Esophagus muscularis mucosa (tissue), 4 donors: Measurements from ENCODE around the gene APBB1. TPM values are rescaled to one million over a fixed set of nuclear protein-coding genes. Genes with fewer than 3 reads are reported as not detected.

Source experiments
- DNase-seq: peaks from one replicate; pipeline ENCODE4 v3.0.0-alpha.2; 2017; ENCODE audit errors: extremely low spot score
- H3K27ac ChIP-seq, 4 donors: fragments of 200-600 bp; sonication (generic); replicated peaks in 1 of 4; 1 replicate in 3 of 4; 2 replicates in 1 of 4; pipeline ENCODE4 v1.5.1; 2016 to 2019; ENCODE audit warnings: mild to moderate bottlenecking in 1 of 4
- H3K27me3 ChIP-seq, 4 donors: fragments of 200-600 bp; sonication (generic); one replicate each; pipeline versions ENCODE4 v1.5.1 to v1.6.0; 2016 to 2019
- H3K36me3 ChIP-seq, 4 donors: fragments of 200-600 bp; sonication (generic); one replicate each; pipeline ENCODE4 v1.5.1; 2016 to 2019
- H3K4me1 ChIP-seq, 4 donors: fragments of 200-600 bp; sonication (generic); one replicate each; pipeline ENCODE4 v1.5.1; 2016 to 2019
- H3K4me3 ChIP-seq, 4 donors: fragments of 200-600 bp; sonication (generic); 1 replicate in 2 of 4; 2 replicates in 2 of 4; pipeline ENCODE4 v1.5.1; 2016 to 2019; ENCODE audit warnings: mild to moderate bottlenecking in 4 of 4, moderate library complexity in 1 of 4
- H3K9me3 ChIP-seq, 4 donors: fragments of 200-600 bp; sonication (generic); 1 replicate in 3 of 4; 2 replicates in 1 of 4; pipeline ENCODE4 v1.5.1; 2016 to 2019
- EP300 ChIP-seq: sonication (generic); formaldehyde crosslinking; IDR thresholded peaks from one replicate; pipeline ENCODE4 v1.6.1; 2017; ENCODE audit warnings: antibody characterized with exemption
- POLR2A ChIP-seq: fragments of 450-650 bp; IDR thresholded peaks from one replicate; pipeline ENCODE4 v1.6.1; 2017; ENCODE audit warnings: antibody characterized with exemption, moderate library complexity, mild to moderate bottlenecking, low read depth
- POLR2AphosphoS5 ChIP-seq, 2 donors: sonication (generic); formaldehyde crosslinking; IDR thresholded peaks; one replicate each; pipeline ENCODE4 v1.6.1; 2017; ENCODE audit warnings: antibody characterized with exemption in 2 of 2
- WGBS: methylation state at CpG from one replicate; pipeline ENCODE4 v1.1.5; 2018; 5-methylcytosine and 5-hydroxymethylcytosine counted together
- intact Hi-C: fragments of 100-400 bp; cut with DNase I; formaldehyde crosslinking; loops from one replicate; pipeline ENCODE4 v1.15.1; 2023
- total RNA-seq, 4 donors: library from RNA; depleted of rRNA; stranded (reverse); fragments of >200 nt; gene quantifications; one replicate each; pipeline versions ENCODE4 v1.1.0 to v1.2.1, GENCODE V29; 2016
- TF ChIP-seq, protein P1 (sequence below), 3 experiments: fragments of 200-600 bp in 2 of 3; fragments of 450-650 bp in 1 of 3; sonication (generic) in 2 of 3; IDR thresholded peaks; one replicate each; pipeline ENCODE4 v1.5.1; 2017 to 2019; ENCODE audit warnings: antibody characterized with exemption in 3 of 3, mild to moderate bottlenecking in 2 of 3, moderate library complexity in 1 of 3

The APBB1 gene
- total RNA-seq, 4 donors from 2014 or later = 63.1 to 166 (median 109) TPM

DNA sequence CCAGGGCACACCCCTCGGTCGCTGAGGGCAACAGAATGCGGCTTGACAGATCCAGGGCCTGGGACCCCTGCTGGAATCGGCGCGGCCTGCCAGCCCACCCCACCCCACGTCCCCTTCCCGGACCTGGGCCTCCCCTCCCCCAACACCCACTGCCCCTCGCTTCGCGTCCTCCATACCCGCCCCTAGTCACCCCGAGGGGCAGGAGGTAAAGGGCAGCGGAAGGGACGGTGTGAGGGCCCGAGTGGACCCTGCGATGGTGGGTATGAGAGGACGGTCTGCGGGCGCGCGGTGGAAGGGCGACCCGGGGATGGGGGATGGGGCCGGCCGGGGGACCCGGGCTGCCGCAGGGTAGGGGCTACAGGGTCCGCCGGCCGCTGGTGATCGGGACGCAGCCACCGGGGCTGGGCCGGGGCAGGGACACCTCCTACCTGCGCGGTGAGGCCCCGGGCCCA lies 311 bp downstream of the APBB1 start:
- no peaks in the 10 kb centered on the region for H3K36me3 ChIP-seq
- H3K4me3 ChIP-seq = peak overlapping the region; percentile 88 to 92 (median 90)
- no peak for TF ChIP-seq EP300
- TF ChIP-seq POLR2AphosphoS5 (IDR thresholded peaks at IDR 0.05) = no peak
- TF ChIP-seq, protein P1, sequence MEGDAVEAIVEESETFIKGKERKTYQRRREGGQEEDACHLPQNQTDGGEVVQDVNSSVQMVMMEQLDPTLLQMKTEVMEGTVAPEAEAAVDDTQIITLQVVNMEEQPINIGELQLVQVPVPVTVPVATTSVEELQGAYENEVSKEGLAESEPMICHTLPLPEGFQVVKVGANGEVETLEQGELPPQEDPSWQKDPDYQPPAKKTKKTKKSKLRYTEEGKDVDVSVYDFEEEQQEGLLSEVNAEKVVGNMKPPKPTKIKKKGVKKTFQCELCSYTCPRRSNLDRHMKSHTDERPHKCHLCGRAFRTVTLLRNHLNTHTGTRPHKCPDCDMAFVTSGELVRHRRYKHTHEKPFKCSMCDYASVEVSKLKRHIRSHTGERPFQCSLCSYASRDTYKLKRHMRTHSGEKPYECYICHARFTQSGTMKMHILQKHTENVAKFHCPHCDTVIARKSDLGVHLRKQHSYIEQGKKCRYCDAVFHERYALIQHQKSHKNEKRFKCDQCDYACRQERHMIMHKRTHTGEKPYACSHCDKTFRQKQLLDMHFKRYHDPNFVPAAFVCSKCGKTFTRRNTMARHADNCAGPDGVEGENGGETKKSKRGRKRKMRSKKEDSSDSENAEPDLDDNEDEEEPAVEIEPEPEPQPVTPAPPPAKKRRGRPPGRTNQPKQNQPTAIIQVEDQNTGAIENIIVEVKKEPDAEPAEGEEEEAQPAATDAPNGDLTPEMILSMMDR (IDR thresholded peaks at IDR 0.05) = no peak
- TF ChIP-seq POLR2A = no peak
- H3K4me1 ChIP-seq = peaks cover 21 to 58% (median 45%) of the 10 kb centered on the region in 4 donors
- DNase-seq = no peak
- H3K27ac ChIP-seq = peak overlapping the region; percentile 92 to 95 (median 94)
- no peaks in the 10 kb centered on the region for H3K27me3 ChIP-seq
- intact Hi-C loops = no loop called here
- no CpG with 5 or more reads among the region's 38 CpGs for WGBS
- no peaks in the 10 kb centered on the region for H3K9me3 ChIP-seq

DNA sequence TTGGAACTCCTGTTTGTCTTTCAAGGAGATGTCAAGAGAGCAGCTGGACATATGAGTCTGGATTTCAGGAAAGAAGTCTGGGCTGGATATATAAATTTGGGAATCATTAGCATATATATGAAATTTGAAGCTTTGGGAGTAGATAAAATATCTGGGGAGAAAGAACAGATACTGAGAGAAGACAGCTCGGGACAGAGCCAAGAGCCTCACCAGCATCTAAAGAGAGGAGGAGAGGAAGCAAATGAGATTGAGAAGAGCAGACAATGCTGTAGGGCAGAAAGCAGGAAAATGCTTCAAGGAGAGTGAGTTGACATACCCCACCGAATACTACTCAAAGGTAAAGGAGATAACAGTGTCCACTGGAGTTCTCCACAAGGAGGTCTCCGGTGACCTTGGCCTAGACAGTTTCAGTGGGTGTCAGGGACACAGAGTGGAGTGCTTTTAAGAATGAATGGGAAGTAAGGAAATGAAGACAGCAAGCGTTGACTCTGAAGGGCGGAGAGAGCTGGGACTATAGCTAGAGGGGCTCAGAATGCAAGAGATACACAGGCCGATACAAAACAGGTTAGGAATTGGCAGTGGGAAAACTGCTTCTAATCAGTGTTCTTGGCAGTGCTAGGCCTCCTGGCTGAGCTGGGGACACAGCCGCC lies 862 bp downstream of the APBB1 start:
- no peaks in the 10 kb centered on the region for H3K27me3 ChIP-seq
- intact Hi-C loops = no loop called here
- TF ChIP-seq POLR2A = no peak
- TF ChIP-seq, protein P1 (IDR thresholded peaks at IDR 0.05) = no peak
- TF ChIP-seq EP300 = no peak
- no peak for TF ChIP-seq POLR2AphosphoS5 (IDR thresholded peaks at IDR 0.05)
- H3K9me3 ChIP-seq = no peaks in the 10 kb centered on the region
- peaks cover 21 to 63% (median 45%) of the 10 kb centered on the region in 4 donors for H3K4me1 ChIP-seq
- WGBS = 24% methylated on average over 6 of the region's 7 CpGs
- H3K27ac ChIP-seq = peak overlapping the region; percentile 92 to 95 (median 94)
- no peak for DNase-seq
- peak overlapping the region; percentile 88 to 92 (median 90) for H3K4me3 ChIP-seq
- no peaks in the 10 kb centered on the region for H3K36me3 ChIP-seq

DNA sequence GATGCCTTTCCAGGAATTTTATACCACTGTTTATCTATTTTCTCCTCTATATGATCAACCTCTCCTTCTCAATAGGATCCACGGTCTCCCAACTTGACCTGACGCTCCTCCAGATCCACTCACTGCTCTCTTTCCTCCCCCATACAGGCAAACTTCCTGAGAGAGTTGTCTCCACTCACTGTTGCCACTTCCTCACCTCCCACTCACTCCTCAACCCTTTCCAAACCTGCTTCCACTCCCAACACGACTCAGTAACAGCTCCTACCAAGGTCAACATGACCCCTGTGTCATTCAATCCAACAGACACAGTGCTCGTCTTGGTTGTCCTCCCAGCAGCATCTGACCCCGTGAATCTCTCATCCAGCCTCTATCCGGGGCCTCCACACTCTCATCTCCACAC lies 3.1 kb downstream of the APBB1 start:
- Histone ChIP-seq H3K27ac (no peak overlapping the region), H3K27me3 (no peaks in the 10 kb centered on the region), H3K4me1 (peaks cover 21 to 63% (median 47%) of the 10 kb centered on the region in 4 donors), H3K36me3 (peaks cover 3 to 8% (median 5%) of the 10 kb centered on the region in 4 donors), H3K4me3 (no peak overlapping the region), H3K9me3 (no peaks in the 10 kb centered on the region)
- TF ChIP-seq EP300 = no peak
- TF ChIP-seq POLR2A = no peak
- no peak for TF ChIP-seq POLR2AphosphoS5 (IDR thresholded peaks at IDR 0.05)
- TF ChIP-seq, protein P1 (IDR thresholded peaks at IDR 0.05) = no peak
- WGBS = 90% methylated on average over 6 of the region's 6 CpGs
- intact Hi-C loops = no loop called here
- DNase-seq = no peak

DNA sequence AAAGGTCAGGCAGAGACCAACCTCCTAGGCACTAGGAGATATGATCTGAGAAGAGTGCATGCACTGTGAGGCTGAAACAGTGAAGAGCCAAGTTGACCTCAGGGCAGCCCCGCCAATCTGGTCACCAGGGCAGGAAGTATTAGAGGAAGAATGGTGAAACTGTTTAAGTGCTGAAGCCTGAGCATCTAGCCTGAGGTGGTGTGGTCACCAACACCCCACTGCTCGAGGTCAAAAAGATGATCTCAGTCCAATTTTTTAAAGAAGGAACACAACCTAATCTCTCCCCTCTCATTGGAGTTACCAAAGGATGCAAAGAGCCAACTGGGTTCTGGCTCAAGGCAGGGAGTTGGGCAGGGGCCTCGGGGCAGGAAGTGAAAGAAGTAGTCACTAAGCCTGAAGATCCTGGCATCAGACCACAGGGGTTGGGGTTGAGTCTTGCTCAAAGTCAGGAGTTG lies 4.0 kb downstream of the APBB1 start:
- Histone ChIP-seq H3K4me3 (no peak overlapping the region), H3K4me1 (peaks cover 18 to 56% (median 43%) of the 10 kb centered on the region in 4 donors), H3K9me3 (no peaks in the 10 kb centered on the region), H3K27me3 (no peaks in the 10 kb centered on the region), H3K36me3 (peaks cover 7 to 17% (median 14%) of the 10 kb centered on the region in 4 donors), H3K27ac (peak overlapping the region in 2 of 4 donors; percentile 1 to 20)
- TF ChIP-seq POLR2AphosphoS5 (IDR thresholded peaks at IDR 0.05) (no peak), EP300 (no peak), POLR2A (no peak)
- TF ChIP-seq, protein P1 (IDR thresholded peaks at IDR 0.05) = no peak
- intact Hi-C loops = no loop called here
- no peak for DNase-seq
- 80% methylated on average over 3 of the region's 3 CpGs for WGBS
